GM19025 (cell line): ENCODE data around the gene SH3D19.
"Not testable (repeated sequence)": the region's sequence is repeated elsewhere in the genome, so short reads cannot be mapped to it uniquely, and the experiment has no call there.

Source experiments
- ATAC-seq: cut with Tn5 transposase; IDR thresholded peaks from one replicate; pipeline ENCODE4 v1.9.1; 2021; ENCODE audit warnings: mild to moderate bottlenecking, low read depth, moderate library complexity; ENCODE audit not compliant: unreplicated experiment

SH3D19 gene

GRCh38 chr4:151235373-151235772 lies 90.0 kb downstream of the SH3D19 start:
- ATAC-seq = not testable (repeated sequence)

DNA sequence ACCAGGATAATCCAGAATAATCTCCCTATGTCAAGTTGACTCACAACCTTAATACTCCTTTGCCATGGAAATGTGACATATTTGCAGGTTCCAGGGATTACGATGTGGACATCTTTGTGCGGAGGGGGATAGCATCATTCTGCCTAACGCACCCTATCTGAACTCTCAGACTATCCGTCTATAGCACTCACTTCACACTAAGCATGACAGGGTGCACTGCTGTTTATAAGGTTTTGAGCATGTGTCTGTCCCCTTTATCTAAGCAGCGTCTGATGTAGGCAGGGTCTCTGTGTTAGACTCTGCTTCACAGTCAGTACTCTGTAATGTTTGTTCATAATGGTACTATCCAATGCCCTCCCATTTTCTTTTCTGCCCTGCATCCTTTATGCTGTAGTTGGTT lies 91.8 kb downstream of the SH3D19 start:
- no peak for ATAC-seq

- no peak for ATAC-seq
Measured at GRCh38 chr4:151231915-151232595, 93.3 kb downstream of the SH3D19 start.

GRCh38 chr4:151228189-151229119 lies 97.0 kb downstream of the SH3D19 start:
- ATAC-seq = no peak

DNA sequence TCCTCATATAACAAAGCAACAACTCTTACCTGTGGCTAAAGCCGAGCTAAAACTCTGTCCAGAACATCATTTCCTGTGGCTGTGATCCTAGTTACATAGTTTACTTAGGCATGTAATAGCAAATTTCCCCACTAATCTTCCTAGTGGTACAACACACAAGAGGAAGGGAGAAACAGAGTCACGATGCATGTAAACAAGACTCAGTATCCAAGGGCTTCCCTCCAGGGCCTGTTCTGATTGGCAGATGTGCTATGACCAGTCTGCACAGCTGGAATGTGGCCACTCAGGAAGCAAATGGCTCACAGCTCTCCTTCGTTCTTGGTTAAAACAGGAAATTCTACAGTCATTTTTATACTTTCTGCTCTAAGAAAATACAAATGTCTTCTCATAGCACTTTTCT lies 97.7 kb downstream of the SH3D19 start:
- no peak for ATAC-seq

DNA sequence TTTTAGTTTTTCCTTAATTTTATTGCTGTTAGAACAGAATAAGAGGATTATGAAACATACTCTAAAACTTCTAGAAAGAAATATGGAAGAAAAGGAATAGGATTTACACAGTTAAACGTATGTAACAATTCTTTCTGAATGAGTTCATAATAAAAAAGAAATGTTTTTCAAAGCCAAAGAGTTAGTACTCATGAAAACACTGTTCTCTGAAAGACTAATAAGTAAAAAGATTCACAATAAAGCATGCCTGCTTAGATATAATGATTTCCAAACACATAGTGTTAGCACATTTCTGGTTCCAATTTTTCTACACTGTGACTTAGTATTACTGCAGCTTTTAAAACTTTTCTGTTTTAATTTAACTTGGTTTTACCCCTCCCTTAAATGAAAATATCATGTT lies 98.2 kb downstream of the SH3D19 start:
- ATAC-seq = no peak

DNA sequence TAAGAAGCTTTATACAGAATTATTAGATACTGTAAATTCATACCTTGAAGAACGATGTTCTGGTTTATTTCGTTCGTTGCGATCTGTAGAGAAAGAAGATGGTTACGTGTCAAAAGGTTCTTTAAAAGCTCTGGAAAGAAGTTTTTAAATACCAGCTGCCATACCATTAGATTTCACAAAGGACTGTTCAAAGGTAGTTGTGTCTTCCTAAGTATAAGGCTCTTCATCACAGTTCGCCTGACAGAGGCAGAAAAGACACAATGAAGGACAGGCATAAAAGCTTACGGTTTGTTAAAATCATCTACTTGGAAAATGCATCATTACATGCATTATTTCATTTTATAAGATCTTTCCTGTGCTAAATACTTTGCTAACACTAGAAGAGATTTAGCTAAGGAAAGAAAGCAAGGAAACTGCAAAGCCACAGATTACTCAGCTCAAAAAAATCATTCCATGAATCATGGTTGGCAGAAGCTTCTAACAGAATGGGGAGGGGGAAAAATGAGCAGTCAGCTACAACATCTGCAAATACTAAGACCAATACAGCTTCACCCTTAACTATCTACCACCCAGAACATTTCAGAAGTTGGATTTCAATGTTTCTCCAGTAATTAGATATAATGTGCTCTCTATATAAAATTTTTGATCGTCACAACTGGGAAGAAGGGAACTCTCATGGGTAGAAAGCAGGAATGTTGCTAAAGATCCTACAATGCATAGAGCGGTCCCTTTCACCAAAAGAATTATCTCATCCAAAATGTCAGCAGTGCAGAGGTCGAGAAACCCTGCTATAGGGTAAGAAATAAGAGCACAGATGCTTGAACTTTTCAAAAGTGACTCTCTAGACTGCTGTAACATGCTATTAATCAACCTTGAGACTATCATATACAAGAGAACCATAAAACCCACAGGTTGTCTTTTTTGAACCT lies 99.1 kb downstream of the SH3D19 start:
- ATAC-seq = no peak

- no peak for ATAC-seq
Measured at GRCh38 chr4:151223465-151223864, 101.9 kb downstream of the SH3D19 start.

GRCh38 chr4:151219948-151220347 lies 105.5 kb downstream of the SH3D19 start:
- ATAC-seq = no peak

- no peak for ATAC-seq
Measured at GRCh38 chr4:151219091-151219490, 106.3 kb downstream of the SH3D19 start.

- ATAC-seq = no peak
Measured at GRCh38 chr4:151218343-151218742, 107.1 kb downstream of the SH3D19 start.

DNA sequence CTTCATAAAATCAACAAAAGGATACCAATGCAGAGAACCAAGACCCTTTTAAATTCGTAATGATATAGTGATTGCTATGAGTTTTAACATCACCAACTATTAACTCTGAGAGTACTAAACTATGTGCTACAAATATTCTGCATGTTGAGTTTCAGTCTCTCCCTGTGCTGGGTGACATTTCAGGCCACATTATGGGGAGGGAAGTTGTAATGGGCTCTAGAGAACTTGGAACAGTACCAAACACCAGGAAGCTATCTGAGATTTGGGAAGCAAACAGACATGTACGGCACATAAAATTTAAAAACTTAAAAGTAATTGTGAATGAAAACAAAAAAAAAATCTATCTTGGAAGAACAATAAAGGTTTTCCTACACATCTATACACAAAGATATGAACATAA lies 108.1 kb downstream of the SH3D19 start:
- ATAC-seq = no peak

DNA sequence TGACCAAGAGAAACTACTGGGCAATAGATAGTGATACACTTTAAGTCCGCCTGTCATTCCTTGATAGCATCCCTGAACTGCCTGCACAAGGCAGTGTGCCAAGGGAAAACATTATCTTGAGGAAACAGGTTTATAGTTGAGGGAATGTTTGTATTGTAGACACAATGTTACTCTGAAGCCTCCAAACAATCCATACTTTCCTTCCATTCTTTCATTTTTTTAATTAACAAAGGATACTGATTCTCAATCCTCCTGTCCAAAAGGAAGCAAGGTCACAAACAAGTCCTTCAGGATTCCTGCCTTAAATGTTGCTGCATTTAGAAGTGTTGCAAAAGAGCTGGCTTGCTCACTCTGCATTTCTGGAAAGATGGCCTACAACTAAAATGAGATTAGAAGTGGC lies 110.1 kb downstream of the SH3D19 start:
- ATAC-seq = no peak

GRCh38 chr4:151207868-151208267 lies 117.5 kb downstream of the SH3D19 start:
- ATAC-seq = no peak

GRCh38 chr4:151207186-151207585 lies 118.2 kb downstream of the SH3D19 start:
- ATAC-seq = no peak

GRCh38 chr4:151206241-151207005 lies 119.0 kb downstream of the SH3D19 start:
- ATAC-seq = no peak

DNA sequence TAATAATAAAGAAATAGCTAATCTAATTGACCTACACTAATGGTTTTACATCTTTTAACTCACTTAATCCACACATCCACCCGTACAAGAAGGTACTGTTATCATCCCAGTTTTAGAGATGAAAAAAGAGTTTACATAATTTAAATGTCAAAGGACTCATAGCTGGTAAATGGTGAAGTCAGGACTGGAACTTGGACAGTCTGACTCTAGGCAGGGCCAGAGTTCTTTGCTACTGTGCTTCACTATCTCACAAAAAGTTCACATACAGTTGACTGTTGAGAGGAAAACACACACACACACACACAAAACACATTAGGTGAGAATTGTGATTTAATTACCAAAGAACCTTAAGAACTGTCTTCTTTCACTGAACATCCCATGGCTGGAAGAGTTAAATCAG lies 119.7 kb downstream of the SH3D19 start:
- ATAC-seq = no peak

DNA sequence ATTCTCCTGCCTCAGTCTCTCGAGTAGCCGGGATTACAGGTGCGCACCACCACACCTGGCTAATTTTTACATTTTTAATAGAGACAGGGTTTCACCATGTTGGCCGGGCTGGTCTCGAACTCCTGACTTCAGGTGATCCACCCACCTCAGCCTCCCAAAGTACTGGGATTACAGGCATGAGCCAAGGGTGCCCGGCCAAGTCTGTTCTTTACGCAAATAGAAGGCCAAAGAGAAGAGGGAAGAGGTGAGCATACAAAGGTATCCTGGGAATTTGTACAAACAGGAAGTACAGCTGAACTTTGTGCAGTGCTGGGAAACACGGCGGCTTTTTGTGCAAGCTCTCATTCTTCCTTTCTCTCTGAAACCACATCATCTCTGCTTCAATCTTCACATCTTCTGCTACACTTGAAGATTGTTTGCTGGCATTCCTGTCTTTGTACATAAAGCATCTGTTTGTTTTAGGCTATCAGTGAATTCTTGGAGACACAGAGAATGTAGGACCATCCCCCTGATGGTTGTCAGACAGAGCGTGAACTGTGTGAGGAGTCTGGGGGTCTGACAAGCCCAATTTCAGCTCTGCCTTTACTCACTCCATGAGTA lies 120.4 kb downstream of the SH3D19 start:
- no peak for ATAC-seq

- ATAC-seq = no peak
Measured at GRCh38 chr4:151202851-151203455, 122.5 kb downstream of the SH3D19 start.
